ENCODE data around the gene PCDHA8. TPM values are rescaled to one million over a fixed set of nuclear protein-coding genes. Genes with fewer than 3 reads are reported as not detected.

PCDHA8 gene
- total and polyA plus RNA-seq, 9 of the 15 experiments (the other 6 are each of a cell fraction or from before 2014, with no cell fraction given): not detected

GRCh38 chr5:140877262-140877581, 36.2 kb downstream of the PCDHA8 start (continued):
- TF ChIP-seq ZHX1 (conservative IDR thresholded peaks at IDR 0.05; ENCODE audit: low read length) (no peak), HDAC2 (IDR thresholded peaks at IDR 0.05) (no peak)

- Histone ChIP-seq H3K27ac (ENCODE audit: extremely low read depth, low read depth, low read length) (no peak within 1 kb of the TSS), H3K9me3 (replicated peaks; ENCODE audit: control insufficient read depth, insufficient read depth, low read depth, low read length) (0 out of 2 replicates have a peak, but pooled peaks cover 2% of the 10 kb centered on the region), H4K20me1 (replicated peaks; ENCODE audit: control insufficient read depth, insufficient read depth, low read length) (no peaks in the 10 kb centered on the region), H3K9ac (ENCODE audit: insufficient read depth in 1 of 2, low read depth in 2 of 2, low read length in 2 of 2) (no peak within 1 kb of the TSS), H3K79me2 (ENCODE audit: control insufficient read depth, insufficient read depth, low read length) (no peaks in the 10 kb centered on the region), H3K4me2 (ENCODE audit: insufficient read depth, low read length) (no peak within 1 kb of the TSS), H3K36me3 (ENCODE audit: control insufficient read depth, insufficient read depth, low read length) (no peaks in the 10 kb centered on the region), H3K9me1 (ENCODE audit: control insufficient read depth, insufficient read depth, low read length) (no peaks in the 10 kb centered on the region), H3K4me3 (no peak within 1 kb of the TSS), H3K4me1 (replicated peaks in 1 of 2; ENCODE audit: control insufficient read depth in 2 of 2, insufficient read depth in 2 of 2, low read length in 2 of 2) (no peaks in the 10 kb centered on the region; a peak in 1 of 5 replicates), H3K27me3 (ENCODE audit: control insufficient read depth in 2 of 2, insufficient read depth in 2 of 2, low read length in 2 of 2) (no peaks in the 10 kb centered on the region), H2AFZ (ENCODE audit: low read depth, low read length) (no peak within 1 kb of the TSS)
- WGBS (ENCODE audit: insufficient coverage, low coverage, missing lambda C conversion rate): 18% methylated on average over 29 of the region's 35 CpGs
- ChIA-PET CTCF (ENCODE audit: low intra/inter-chr PET ratio) (no interaction called here), POLR2A (no interaction called here)
- no TSS peak for BruUV-seq (replicated peaks)
- in situ Hi-C loops (cut with MboI) (no loop called here), intact Hi-C loops (cut with micrococcal nuclease) (no loop called here)
- FAIRE-seq (no peak), DNase-seq (ENCODE audit: extremely low read depth in 1 of 4, low spot score in 3 of 4) (no peak), ATAC-seq (no peak)
- TF ChIP-seq RREB1 (CRISPR knock-in tag; IDR thresholded peaks at IDR 0.05) (no peak), SFPQ (IDR thresholded peaks at IDR 0.05; ENCODE audit: low read depth, low read length) (no peak), EP300 (IDR thresholded peaks at IDR 0.05; ENCODE audit: low read length) (no peak), U2AF1 (optimal IDR thresholded peaks at IDR 0.05; ENCODE audit: low read depth, low read length) (no peak), ZNF398 (CRISPR knock-in tag; IDR thresholded peaks at IDR 0.05) (no peak)
Measured at GRCh38 chr5:140881889-140882590, 41.1 kb downstream of the PCDHA8 start, which contains the start of gene PCDHA13. TSS of gene PCDHA13 (plus strand) at chr5:140882124. CDS start at chr5:140882269, 145 bp downstream.
